HepG2 (cell line): Measurements from ENCODE around the gene TMEM117. TPM values are rescaled to one million over a fixed set of nuclear protein-coding genes. Genes with fewer than 3 reads are reported as not detected.

Experiments used
- CBX2 ChIP-seq, 2 experiments: fragments of 200-600 bp in 1 of 2; sonication (generic); formaldehyde crosslinking in 1 of 2; IDR thresholded peaks; 2 replicates each; pipeline versions ENCODE4 v1.7.0 to v1.8.1; 2018 to 2022; ENCODE audit warnings: low read depth in 2 of 2, low read length in 1 of 2, mild to moderate bottlenecking in 1 of 2, missing genetic modification reagents in 1 of 2
- DPF2 ChIP-seq: sonication (generic); formaldehyde crosslinking; IDR thresholded peaks from 2 replicates; pipeline ENCODE4 v1.4.0; 2020; ENCODE audit warnings: mild to moderate bottlenecking, low read depth, missing genetic modification reagents, borderline replicate concordance
- HOXA9 ChIP-seq: sonication (generic); formaldehyde crosslinking; IDR thresholded peaks from 2 replicates; pipeline ENCODE4 v1.8.1; 2022; ENCODE audit warnings: missing genetic modification reagents, mild to moderate bottlenecking, moderate library complexity, borderline replicate concordance
- KMT2B ChIP-seq: IDR thresholded peaks from 2 replicates; pipeline ENCODE4 v1.6.1; 2016; ENCODE audit warnings: missing genetic modification reagents, missing compliant biosample characterization
- NFIC ChIP-seq: IDR thresholded peaks from 2 replicates; pipeline ENCODE4 v1.6.1; 2012; ENCODE audit warnings: mild to moderate bottlenecking, low read length, inconsistent platforms
- RARA ChIP-seq: IDR thresholded peaks from 2 replicates; pipeline ENCODE4 v1.6.1; 2016; ENCODE audit warnings: missing genetic modification reagents, missing compliant biosample characterization
- RBM39 ChIP-seq: fragments of 200-400 bp; formaldehyde crosslinking; IDR thresholded peaks from one replicate; pipeline ENCODE4 v1.6.1; 2018; ENCODE audit warnings: antibody characterized with exemption, mild to moderate bottlenecking, low read depth, low read length; ENCODE audit not compliant: poor library complexity, severe bottlenecking
- SMYD3 ChIP-seq: sonication (generic); formaldehyde crosslinking; IDR thresholded peaks from 2 replicates; pipeline ENCODE4 v1.8.1; 2023; ENCODE audit warnings: mild to moderate bottlenecking, missing genetic modification reagents
- TAF1 ChIP-seq: sonication (generic); formaldehyde crosslinking; IDR thresholded peaks from 2 replicates; pipeline ENCODE4 v1.4.0; 2020; ENCODE audit warnings: missing genetic modification reagents
- YY1 ChIP-seq: IDR thresholded peaks from 2 replicates; pipeline ENCODE4 v1.6.1; 2011; ENCODE audit warnings: low read length, low read depth, moderate library complexity, mild to moderate bottlenecking; ENCODE audit not compliant: insufficient read depth, insufficient replicate concordance
- ZNF138 ChIP-seq: sonication (generic); formaldehyde crosslinking; IDR thresholded peaks from 2 replicates; pipeline ENCODE4 v1.5.0; 2020; ENCODE audit warnings: mild to moderate bottlenecking, low read depth, missing genetic modification reagents
- ZNF354B ChIP-seq: sonication (generic); formaldehyde crosslinking; IDR thresholded peaks from 2 replicates; pipeline ENCODE4 v1.8.0; 2022; ENCODE audit warnings: mild to moderate bottlenecking, missing genetic modification reagents
- ZNF577 ChIP-seq: sonication (generic); formaldehyde crosslinking; IDR thresholded peaks from 2 replicates; pipeline ENCODE4 v1.4.0; 2020; ENCODE audit warnings: mild to moderate bottlenecking, low read depth, missing genetic modification reagents, borderline replicate concordance
- ZNF777 ChIP-seq: sonication (generic); formaldehyde crosslinking; IDR thresholded peaks from 2 replicates; pipeline ENCODE4 v1.4.0; 2020; ENCODE audit warnings: missing genetic modification reagents
- polyA plus RNA-seq, 8 experiments: library from polyadenylated mRNA; depleted of rRNA in 3 of 8; stranded (reverse) in 7 of 8; unstranded in 1 of 8; fragments of >200 nt; fragmentation: Illumina TruSeq in 4 of 8; extraction: Trizol in 4 of 8; gene quantifications; 2 replicates each; pipeline versions ENCODE4 v1.2.1 to v1.2.3, GENCODE V29; 2011 to 2016; ENCODE audit warnings: low read depth in 4 of 8, missing spikeins in 1 of 8, mixed read lengths in 1 of 8; ENCODE audit not compliant: insufficient read depth in 1 of 8
- total RNA-seq, 5 experiments: library from RNA; depleted of rRNA; stranded (reverse); fragments of >200 nt; fragmentation: Illumina TruSeq; extraction: Trizol; gene quantifications; 2 replicates each; pipeline ENCODE4 v1.2.3, GENCODE V29; 2016; ENCODE audit warnings: low read depth in 1 of 5
- TF ChIP-seq, protein P1 (sequence below): sonication (generic); formaldehyde crosslinking; IDR thresholded peaks from 2 replicates; pipeline ENCODE4 v1.4.0; 2020; ENCODE audit warnings: missing genetic modification reagents
- TF ChIP-seq, protein P2 (sequence below): sonication (generic); formaldehyde crosslinking; IDR thresholded peaks from 2 replicates; pipeline ENCODE4 v1.4.0; 2020; ENCODE audit warnings: mild to moderate bottlenecking, low read depth, missing genetic modification reagents
- TF ChIP-seq, protein P3 (sequence below): IDR thresholded peaks from 2 replicates; pipeline ENCODE4 v1.6.1; 2012; ENCODE audit warnings: low read length, improper control_type of control experiment
- TF ChIP-seq, protein P4 (sequence below): sonication (generic); formaldehyde crosslinking; conservative IDR thresholded peaks from 2 replicates; pipeline ENCODE4 v1.8.0; 2022; ENCODE audit warnings: mild to moderate bottlenecking, moderate library complexity, missing genetic modification reagents

Gene TMEM117
- total and polyA plus RNA-seq, 2 of the 13 experiments (the other 11 are each of a cell fraction or from before 2014, with no cell fraction given): 2.8 to 8.5 TPM

DNA sequence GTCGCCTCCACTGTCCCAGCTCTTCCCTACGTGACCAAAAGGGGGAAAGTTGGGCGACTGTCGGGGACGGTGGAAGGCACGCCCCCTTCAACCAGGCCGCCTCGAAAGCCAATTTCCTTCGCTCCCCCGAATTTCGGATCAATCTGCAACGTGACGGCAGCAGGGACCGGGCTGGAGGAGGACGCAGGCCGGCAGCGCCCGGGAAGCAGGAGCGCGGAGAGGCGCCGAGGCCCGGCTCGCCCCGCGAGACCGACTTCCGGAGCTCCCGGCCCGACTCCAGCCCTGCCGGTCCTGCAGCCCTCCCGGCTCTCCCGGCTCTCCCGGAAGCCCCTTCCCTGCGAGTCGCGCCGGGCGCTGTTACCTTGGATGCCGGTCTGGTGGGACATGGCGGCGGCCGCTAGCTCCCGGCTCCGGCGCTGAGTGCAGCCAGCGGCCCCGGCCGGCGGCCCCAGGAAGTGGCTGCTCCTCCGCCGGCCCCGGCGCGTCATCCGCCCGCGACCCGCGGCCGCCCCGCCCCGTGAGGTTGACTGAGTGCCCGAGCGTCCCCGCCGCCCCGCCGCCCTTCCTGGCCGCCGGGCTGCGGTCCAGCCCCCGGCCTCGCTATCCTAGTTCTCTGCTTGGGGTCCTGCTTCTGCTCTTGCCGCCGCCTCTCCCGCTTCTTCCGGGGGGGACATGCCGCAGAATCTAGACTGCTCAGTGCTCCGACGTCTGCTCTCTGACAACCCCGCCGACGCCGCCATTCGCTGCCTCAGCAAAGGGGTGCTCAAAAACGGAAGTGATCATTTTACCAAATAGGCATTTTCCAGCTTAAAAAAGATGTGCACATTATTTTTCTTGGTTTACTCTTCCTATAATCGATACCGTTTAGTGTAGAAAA, 29.8 kb upstream of the TMEM117 start, which contains the start of gene TWF1 (continued):
- TF ChIP-seq, protein P1, sequence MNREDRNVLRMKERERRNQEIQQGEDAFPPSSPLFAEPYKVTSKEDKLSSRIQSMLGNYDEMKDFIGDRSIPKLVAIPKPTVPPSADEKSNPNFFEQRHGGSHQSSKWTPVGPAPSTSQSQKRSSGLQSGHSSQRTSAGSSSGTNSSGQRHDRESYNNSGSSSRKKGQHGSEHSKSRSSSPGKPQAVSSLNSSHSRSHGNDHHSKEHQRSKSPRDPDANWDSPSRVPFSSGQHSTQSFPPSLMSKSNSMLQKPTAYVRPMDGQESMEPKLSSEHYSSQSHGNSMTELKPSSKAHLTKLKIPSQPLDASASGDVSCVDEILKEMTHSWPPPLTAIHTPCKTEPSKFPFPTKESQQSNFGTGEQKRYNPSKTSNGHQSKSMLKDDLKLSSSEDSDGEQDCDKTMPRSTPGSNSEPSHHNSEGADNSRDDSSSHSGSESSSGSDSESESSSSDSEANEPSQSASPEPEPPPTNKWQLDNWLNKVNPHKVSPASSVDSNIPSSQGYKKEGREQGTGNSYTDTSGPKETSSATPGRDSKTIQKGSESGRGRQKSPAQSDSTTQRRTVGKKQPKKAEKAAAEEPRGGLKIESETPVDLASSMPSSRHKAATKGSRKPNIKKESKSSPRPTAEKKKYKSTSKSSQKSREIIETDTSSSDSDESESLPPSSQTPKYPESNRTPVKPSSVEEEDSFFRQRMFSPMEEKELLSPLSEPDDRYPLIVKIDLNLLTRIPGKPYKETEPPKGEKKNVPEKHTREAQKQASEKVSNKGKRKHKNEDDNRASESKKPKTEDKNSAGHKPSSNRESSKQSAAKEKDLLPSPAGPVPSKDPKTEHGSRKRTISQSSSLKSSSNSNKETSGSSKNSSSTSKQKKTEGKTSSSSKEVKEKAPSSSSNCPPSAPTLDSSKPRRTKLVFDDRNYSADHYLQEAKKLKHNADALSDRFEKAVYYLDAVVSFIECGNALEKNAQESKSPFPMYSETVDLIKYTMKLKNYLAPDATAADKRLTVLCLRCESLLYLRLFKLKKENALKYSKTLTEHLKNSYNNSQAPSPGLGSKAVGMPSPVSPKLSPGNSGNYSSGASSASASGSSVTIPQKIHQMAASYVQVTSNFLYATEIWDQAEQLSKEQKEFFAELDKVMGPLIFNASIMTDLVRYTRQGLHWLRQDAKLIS (CRISPR knock-in tag): no peak
- TF ChIP-seq TAF1 (CRISPR knock-in tag) (peak; percentile 83), HOXA9 (no peak), NFIC (no peak), ZNF354B (no peak), RBM39 (no peak), ZNF577 (CRISPR knock-in tag) (no peak), KMT2B (CRISPR knock-in tag) (peak; percentile 78), ZNF138 (peak; percentile 62; the same call in 1 of the 2 replicates), RARA (CRISPR knock-in tag) (no peak; the same call in 1 of the 2 replicates), SMYD3 (CRISPR knock-in tag) (no peak), ZNF777 (CRISPR knock-in tag) (peak; percentile 78), YY1 (peak; percentile 84), DPF2 (CRISPR knock-in tag) (no peak), CBX2 (IDR thresholded peaks at IDR 0.05; ENCODE audit: low read depth, low read length) (no peak), CBX2 (CRISPR knock-in tag; IDR thresholded peaks at IDR 0.05; ENCODE audit: low read depth) (no peak)
- TF ChIP-seq, protein P2, sequence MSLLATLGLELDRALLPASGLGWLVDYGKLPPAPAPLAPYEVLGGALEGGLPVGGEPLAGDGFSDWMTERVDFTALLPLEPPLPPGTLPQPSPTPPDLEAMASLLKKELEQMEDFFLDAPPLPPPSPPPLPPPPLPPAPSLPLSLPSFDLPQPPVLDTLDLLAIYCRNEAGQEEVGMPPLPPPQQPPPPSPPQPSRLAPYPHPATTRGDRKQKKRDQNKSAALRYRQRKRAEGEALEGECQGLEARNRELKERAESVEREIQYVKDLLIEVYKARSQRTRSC: no peak
- TF ChIP-seq, protein P3, sequence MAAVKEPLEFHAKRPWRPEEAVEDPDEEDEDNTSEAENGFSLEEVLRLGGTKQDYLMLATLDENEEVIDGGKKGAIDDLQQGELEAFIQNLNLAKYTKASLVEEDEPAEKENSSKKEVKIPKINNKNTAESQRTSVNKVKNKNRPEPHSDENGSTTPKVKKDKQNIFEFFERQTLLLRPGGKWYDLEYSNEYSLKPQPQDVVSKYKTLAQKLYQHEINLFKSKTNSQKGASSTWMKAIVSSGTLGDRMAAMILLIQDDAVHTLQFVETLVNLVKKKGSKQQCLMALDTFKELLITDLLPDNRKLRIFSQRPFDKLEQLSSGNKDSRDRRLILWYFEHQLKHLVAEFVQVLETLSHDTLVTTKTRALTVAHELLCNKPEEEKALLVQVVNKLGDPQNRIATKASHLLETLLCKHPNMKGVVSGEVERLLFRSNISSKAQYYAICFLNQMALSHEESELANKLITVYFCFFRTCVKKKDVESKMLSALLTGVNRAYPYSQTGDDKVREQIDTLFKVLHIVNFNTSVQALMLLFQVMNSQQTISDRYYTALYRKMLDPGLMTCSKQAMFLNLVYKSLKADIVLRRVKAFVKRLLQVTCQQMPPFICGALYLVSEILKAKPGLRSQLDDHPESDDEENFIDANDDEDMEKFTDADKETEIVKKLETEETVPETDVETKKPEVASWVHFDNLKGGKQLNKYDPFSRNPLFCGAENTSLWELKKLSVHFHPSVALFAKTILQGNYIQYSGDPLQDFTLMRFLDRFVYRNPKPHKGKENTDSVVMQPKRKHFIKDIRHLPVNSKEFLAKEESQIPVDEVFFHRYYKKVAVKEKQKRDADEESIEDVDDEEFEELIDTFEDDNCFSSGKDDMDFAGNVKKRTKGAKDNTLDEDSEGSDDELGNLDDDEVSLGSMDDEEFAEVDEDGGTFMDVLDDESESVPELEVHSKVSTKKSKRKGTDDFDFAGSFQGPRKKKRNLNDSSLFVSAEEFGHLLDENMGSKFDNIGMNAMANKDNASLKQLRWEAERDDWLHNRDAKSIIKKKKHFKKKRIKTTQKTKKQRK: no peak
- TF ChIP-seq, protein P4, sequence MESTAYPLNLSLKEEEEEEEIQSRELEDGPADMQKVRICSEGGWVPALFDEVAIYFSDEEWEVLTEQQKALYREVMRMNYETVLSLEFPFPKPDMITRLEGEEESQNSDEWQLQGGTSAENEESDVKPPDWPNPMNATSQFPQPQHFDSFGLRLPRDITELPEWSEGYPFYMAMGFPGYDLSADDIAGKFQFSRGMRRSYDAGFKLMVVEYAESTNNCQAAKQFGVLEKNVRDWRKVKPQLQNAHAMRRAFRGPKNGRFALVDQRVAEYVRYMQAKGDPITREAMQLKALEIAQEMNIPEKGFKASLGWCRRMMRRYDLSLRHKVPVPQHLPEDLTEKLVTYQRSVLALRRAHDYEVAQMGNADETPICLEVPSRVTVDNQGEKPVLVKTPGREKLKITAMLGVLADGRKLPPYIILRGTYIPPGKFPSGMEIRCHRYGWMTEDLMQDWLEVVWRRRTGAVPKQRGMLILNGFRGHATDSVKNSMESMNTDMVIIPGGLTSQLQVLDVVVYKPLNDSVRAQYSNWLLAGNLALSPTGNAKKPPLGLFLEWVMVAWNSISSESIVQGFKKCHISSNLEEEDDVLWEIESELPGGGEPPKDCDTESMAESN (CRISPR knock-in tag): peak; percentile 30; the same call in 1 of the 2 replicates
